ENCODE results near the gene SLC30A5.
"Not testable (repeated sequence)": the region's sequence is repeated elsewhere in the genome, so short reads cannot be mapped to it uniquely, and the experiment has no call there.

Gene SLC30A5

GRCh38 chr5:69105996-69106906 lies 12.4 kb downstream of the SLC30A5 start:
- no peak for DNase-seq

DNA sequence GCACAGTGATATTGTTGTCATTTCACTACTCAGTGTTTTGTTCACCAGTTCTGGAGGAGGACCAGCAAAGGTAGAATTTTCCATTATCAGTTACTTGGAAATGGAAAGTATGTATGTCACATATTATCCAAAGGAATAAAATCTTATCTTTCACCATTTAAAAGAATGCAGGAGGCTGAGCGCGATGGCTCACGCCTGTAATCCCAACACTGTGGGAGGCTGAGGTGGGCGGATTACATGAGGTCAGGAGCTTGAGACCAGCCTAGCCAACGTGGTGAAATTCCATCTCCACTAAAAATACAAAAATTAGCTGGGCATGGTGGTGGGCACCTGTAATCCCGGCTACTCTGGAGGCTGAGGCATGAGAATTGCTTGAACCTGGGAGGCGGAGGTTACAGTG lies 14.6 kb downstream of the SLC30A5 start:
- not testable (repeated sequence) for DNase-seq

DNA sequence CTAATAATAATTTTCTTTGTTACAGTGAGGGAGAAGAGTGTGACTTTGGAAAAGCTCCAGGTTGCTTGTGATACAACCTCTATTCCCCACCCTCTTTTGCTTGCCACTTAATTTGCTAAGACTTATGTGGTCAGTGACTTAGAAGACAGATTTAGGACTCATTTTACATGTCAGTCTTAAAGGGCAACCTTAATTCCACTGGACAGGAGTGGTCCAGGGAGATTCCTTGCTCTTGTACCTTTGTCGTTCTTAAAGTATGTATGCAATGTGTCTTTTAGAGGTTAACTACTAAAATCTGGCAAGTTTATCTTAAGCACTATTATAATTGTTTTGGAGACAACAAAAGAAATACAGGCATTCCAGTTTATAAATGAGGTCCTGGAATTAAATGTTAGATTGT lies 20.0 kb downstream of the SLC30A5 start:
- no peak for DNase-seq

DNA sequence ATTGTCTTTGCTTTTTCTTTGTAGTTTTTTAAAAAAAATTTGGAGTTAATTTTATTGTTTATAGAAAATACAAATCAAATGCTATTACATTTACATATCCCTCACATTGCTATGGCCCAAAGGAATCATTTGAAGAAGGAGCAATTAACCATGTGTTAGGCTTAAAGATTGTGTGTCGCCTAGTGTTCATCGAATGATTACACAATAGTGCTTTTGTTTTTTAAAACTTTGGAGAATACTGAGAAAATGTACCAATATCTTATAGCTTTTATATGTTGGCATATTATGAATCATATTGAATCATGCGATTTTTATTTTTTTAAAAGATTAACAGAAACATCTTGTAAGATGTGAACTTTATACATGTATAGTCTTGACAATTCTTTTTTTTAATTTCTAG lies 21.7 kb downstream of the SLC30A5 start:
- no peak for DNase-seq

DNA sequence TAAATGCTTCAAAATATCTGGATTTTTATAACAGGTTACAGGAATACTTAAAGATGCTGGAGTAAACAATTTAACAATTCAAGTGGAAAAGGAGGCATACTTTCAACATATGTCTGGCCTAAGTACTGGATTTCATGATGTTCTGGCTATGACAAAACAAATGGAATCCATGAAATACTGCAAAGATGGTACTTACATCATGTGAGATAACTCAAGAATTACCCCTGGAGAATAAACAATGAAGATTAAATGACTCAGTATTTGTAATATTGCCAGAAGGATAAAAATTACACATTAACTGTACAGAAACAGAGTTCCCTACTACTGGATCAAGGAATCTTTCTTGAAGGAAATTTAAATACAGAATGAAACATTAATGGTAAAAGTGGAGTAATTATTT lies 35.6 kb downstream of the SLC30A5 start:
- no peak for DNase-seq

DNA sequence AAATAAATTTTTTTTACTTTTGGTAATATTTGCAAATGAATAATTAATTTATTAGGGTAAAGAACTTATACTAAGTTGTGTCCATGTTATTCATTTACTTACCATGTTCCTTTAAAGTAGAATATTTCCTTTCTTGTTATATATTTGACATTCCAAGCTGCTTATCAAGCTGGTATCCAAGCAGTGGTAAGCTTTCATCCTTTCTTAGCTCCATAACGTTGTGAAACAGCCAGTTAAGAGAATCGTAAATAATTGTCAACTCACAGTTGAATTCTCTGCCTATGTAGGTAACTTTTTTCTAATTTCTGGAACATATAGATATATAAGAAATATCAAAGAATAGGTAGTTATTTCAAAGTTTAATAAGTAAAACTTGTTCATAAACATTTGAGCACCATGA lies 36.4 kb downstream of the SLC30A5 start:
- DNase-seq = no peak

DNA sequence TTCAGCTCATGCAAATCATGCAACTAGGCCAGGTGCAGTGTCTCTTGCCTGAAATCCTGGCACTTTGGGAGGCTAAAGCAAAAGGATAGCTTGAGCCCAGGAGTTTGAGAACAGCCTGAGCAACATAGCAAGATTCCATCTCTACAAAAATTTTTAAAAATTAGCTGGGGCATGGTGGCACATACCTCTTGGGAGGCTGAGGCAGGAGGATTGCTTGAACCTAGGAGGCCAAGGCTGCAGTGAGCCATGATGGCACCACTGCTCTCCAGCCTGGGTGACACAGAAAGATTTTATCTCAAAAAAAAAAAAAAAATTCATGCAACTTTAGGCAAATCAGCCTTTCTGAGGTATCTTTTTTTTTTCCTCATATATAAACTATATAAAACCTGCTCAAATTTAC lies 37.5 kb downstream of the SLC30A5 start:
- no peak for DNase-seq

GRCh38 chr5:69134126-69134525 lies 40.3 kb downstream of the SLC30A5 start:
- DNase-seq = no peak

DNA sequence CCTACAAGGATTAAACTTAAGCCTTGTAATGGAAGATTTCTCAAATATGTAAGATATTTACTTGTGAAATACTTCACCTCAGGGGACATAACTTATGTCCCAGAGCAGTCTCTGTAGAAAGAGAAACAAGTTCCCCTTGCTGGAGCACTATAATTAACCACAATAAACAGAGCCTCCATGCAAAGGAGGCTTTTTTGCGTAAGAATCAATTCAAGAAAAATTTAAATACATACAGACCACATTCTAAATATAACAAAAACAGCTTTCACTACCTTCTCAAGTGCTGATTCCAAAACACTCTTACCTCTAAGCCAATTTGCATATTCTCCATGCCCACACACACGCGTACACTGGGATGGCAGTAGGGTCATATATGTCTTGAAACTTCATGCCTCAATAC lies 42.5 kb downstream of the SLC30A5 start:
- no peak for DNase-seq

DNA sequence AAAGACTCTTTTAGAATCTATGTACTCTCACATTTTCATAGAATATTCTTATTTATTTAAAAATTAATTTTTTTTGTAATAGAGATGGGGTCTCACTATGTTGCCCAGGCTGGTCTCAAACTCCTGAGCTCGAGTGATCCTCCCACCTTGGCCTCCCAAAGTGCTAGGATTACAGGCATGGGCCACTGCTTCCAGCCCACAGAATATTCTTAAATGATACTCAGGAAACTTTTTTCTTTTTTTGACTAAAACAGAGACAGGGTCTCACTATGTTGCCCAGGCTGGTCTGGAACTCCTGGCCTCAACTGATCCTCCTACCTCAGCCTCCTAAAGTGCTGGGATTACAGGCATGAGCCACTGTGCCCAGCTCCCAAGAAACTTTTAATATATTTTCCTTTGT lies 43.4 kb downstream of the SLC30A5 start:
- not testable (repeated sequence) for DNase-seq

DNA sequence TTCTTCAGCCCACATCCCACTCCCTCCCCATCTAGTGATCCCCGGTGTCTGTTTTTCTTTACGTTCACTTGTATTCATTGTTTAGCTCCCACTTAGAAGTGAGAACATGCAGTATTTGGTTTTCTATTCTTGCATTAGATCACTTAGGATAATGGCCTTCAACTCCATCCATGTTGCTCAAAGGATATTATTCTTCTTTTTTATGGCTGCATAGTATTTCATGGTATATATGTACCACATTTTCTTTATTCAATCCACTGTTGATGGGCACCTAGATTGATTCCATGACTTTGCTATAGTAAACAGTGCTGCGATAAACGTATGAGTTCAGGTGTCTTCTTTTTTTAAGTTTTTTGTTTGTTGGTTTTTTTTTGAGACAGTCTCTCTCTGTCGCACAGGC lies 44.0 kb downstream of the SLC30A5 start:
- no peak for DNase-seq

- DNase-seq = no peak
Measured at GRCh38 chr5:69138766-69139165, 45.0 kb downstream of the SLC30A5 start.

DNA sequence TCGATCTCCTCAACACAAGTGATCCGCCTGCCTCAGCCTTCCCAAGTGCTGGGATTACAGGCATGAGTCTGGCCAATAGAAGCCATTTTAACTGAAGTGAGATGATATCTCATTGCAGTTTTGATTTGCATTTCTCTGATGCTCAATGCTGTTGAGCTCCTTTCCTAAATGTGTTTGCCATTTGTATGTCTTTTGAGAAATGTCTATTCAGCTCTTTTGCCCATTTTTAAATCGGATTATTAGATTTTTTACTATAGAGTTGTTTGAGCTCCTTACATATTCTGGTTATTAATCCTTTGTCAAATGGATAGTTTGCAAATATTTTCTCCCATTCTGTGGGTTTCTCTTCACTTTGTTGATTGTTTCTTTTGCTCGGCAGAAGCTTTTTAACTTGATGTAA lies 46.4 kb downstream of the SLC30A5 start:
- DNase-seq = not testable (repeated sequence)

DNA sequence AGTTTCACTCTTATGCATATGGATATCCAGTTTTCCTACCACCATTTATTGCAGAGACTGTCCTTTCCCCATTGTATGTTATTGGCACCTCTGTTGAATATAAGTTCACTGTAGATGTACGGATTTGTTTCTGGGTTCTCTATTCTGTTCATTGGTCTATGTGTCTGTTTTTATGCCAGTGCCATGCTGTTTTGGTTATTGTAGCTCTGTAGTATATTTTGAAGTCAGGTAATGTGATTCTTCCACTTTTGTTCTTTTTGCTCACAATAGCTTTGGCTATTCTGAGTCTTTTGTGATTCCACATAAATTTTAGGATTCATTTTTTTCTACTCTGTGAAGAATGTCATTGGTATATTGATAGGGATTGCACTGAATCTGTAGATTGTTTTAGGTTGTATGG lies 47.0 kb downstream of the SLC30A5 start:
- no peak for DNase-seq

DNA sequence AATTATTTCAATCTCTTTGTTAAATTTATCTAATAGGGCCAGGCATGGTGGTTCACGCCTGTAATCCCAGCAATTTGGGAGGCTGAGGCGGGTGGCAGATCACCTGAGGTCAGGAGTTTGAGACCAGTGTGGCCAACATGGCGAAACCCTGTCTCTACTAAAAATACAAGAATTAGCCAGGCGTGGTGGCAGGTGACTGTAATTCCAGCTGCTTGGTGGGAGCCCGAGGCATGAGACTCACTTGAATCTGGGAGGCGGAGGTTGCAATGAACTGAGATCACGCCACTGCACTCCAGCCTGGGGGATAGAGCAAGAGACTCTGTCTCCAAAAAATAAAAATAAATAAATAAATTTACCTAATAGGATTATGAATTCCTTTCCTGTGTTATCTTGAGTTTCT lies 54.8 kb downstream of the SLC30A5 start:
- not testable (repeated sequence) for DNase-seq

DNA sequence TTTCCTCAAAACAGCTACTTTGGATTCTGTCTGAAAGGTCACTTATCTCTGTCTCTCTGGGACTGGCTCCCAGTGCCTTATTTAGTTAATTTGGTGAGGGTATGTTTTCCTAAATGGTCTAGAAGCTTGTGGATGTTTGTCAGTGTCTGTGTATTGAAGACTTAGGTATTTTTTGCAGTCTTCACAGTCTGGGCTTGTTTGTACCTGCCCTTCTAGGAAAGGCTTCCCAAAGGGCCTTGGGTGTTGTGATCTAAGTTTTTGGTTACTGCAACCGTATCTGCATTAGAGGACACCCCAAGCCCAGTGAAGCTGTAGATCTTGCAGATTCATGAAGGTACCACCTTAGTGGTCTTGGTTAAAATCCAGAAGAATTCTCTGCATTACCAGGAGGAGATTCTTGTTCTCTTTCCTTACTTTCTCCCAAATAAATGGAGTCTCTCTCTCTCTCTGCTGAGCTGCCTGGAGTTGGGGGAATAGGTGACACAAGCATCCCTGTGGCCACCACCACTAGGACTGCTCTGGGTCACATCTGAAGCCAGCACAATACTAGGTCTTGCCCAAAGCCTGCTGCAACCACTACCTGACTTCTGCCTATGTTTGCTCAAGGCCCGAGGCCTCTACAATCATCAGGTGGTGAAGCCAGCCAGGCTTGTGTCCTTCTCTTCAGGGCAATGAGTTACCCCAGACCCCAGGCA lies 55.3 kb downstream of the SLC30A5 start:
- no peak for DNase-seq

DNA sequence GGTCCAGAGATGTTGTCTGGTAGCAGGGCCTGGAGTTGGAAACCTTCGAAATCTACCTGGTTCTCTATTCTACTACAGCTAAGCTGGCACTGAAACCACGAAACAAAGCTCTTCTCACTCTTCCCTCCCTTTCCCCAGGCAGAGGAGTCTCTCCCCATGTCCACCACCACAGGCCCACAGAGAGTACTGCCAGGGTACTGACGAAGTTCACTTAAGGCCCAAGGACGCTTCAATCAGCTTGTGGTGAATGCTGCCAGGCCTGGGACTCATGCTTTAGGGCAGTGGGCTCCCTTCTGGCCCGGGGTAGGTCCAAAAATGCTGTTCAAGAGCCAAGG lies 55.8 kb downstream of the SLC30A5 start:
- no peak for DNase-seq

- no peak for DNase-seq
Measured at GRCh38 chr5:69152731-69153130, 58.9 kb downstream of the SLC30A5 start.

- no peak for DNase-seq
Measured at GRCh38 chr5:69156456-69156855, 62.6 kb downstream of the SLC30A5 start.

- DNase-seq = no peak
Measured at GRCh38 chr5:69158039-69158438, 64.2 kb downstream of the SLC30A5 start.

- no peak for DNase-seq
Measured at GRCh38 chr5:69160651-69161050, 66.8 kb downstream of the SLC30A5 start.

DNA sequence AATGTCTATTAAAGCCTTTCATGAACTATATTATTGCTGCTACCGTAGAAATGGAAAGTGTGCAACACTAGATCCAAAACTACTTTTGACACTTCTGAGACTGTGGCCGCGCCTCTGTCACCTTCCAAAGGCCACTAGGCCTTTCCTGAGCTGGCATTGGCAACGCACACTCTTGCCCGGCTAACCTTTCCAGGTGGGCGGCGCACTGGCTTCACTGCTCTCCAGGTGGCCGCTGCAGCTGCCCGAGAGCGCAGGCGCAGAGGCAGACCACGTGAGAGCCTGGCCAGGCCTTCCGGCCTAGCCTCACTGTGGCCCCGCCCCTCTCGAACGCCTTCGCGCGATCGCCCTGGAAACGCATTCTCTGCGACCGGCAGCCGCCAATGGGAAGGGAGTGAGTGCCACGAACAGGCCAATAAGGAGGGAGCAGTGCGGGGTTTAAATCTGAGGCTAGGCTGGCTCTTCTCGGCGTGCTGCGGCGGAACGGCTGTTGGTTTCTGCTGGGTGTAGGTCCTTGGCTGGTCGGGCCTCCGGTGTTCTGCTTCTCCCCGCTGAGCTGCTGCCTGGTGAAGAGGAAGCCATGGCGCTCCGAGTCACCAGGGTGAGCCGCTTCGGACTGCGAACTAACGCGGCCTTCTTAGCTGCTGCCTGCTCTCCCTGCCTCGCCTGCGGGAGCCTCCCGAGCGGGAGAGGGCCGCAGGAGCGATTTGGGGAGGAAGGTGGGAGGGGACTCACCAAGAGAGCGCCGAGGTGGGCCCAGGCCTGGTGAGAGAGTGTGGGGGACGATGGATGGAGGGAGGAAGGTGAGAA lies 73.1 kb downstream of the SLC30A5 start, which contains the start of gene CCNB1:
Gene CCNB1, plus strand, starts transcription at position 465 of the 807 bp plus-strand sequence. Its CDS starts 113 bp downstream, at position 578.
- DNase-seq = peak; percentile 97

GRCh38 chr5:69167493-69167855 lies 73.7 kb downstream of the SLC30A5 start:
- no peak for DNase-seq

DNA sequence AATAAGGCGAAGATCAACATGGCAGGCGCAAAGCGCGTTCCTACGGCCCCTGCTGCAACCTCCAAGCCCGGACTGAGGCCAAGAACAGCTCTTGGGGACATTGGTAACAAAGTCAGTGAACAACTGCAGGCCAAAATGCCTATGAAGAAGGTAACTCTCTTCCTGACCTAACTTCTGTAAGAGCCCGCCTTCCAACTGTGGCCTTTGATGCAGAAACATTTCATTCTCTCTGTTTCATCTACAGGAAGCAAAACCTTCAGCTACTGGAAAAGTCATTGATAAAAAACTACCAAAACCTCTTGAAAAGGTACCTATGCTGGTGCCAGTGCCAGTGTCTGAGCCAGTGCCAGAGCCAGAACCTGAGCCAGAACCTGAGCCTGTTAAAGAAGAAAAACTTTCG lies 74.1 kb downstream of the SLC30A5 start:
- no peak for DNase-seq

All from activated CD8-positive, alpha-beta memory T cell treated with anti-CD3 and anti-CD28 coated beads, Interleukin-2, amount 50 U/mL, for 48 hours (primary cell).